HepG2 (cell line): ENCODE measurements around the gene SPIB. TPM values are rescaled to one million over a fixed set of nuclear protein-coding genes. Genes with fewer than 3 reads are reported as not detected.

Experiments
- ATAC-seq: fragments of 200-7000 bp; cut with Tn5 transposase; 3 replicates; pipeline ENCODE4 v1.9.1; 2020; ENCODE audit warnings: mild to moderate bottlenecking, moderate library complexity
- BruUV-seq: library from RNA; stranded (reverse); fragments of 400-500 nt; replicated peaks from 2 replicates; lab custom pipeline; 2021; lab: Mats Ljungman, UMichigan
- CTCF ChIA-PET: fragments of 300-600 bp; formaldehyde crosslinking; extraction: SDS; loops from one replicate; lab custom pipeline; 2021; ENCODE audit warnings: low total read pairs, inconsistent platforms, low intra/inter-chr PET ratio; lab: Yijun Ruan, JAX
- POLR2A ChIA-PET: fragments of 350-600 bp; sonication (Branson Sonifier 250); formaldehyde crosslinking; loops from one replicate; lab custom pipeline; 2020; ENCODE audit warnings: antibody characterized with exemption, inconsistent platforms; lab: Yijun Ruan, JAX
- DNase-seq: peaks from one replicate; pipeline ENCODE4 v3.0.0-alpha.2; 2015; ENCODE audit warnings: low spot score
- FAIRE-seq: peaks from 3 replicates; lab custom pipeline; 2011; peaks lifted over from hg19 to GRCh38; lab: Jason Lieb, UNC
- H2AFZ ChIP-seq: one replicate; pipeline ENCODE4 v1.6.1; 2011; ENCODE audit warnings: low read length, inconsistent platforms
- H3K27ac ChIP-seq: fragments of 300-600 bp; 3 replicates; pipeline ENCODE4 v1.8.0; 2011; ENCODE audit warnings: mixed run types, mild to moderate bottlenecking, mixed read lengths, low read length, inconsistent platforms; ENCODE audit not compliant: insufficient read depth; ENCODE audit errors: extremely low read length
- H3K27me3 ChIP-seq, 2 experiments: fragments of 200-600 bp in 1 of 2; 2 replicates in 1 of 2; 3 replicates in 1 of 2; pipeline versions ENCODE4 v1.6.0 to v1.8.0; 2011; ENCODE audit warnings: low read length in 2 of 2, mild to moderate bottlenecking in 2 of 2, moderate library complexity in 2 of 2, inconsistent platforms in 1 of 2; ENCODE audit not compliant: insufficient read depth in 2 of 2, control insufficient read depth in 1 of 2
- H3K36me3 ChIP-seq, 2 experiments: fragments of 200-600 bp in 1 of 2; replicated peaks in 1 of 2; 2 replicates in 1 of 2; 3 replicates in 1 of 2; pipeline versions ENCODE4 v1.5.1 to v1.8.0; 2011; ENCODE audit warnings: low read length in 2 of 2, inconsistent platforms in 1 of 2; ENCODE audit not compliant: insufficient read depth in 2 of 2, control insufficient read depth in 1 of 2
- H3K4me1 ChIP-seq: 2 replicates; pipeline ENCODE4 v1.5.1; 2012; ENCODE audit warnings: low read length, inconsistent platforms; ENCODE audit not compliant: insufficient read depth
- H3K4me2 ChIP-seq: 2 replicates; pipeline ENCODE4 v1.6.0; 2011; ENCODE audit warnings: low read depth, low read length, inconsistent platforms
- H3K4me3 ChIP-seq, 3 experiments: fragments of 200-600 bp in 1 of 3; sonication (generic), shearing (Covaris generic) in 1 of 3; replicated peaks in 1 of 3; 2 replicates each; pipeline ENCODE4 v1.5.1; 2011 to 2016; ENCODE audit warnings: low read length in 3 of 3, inconsistent platforms in 2 of 3, low read depth in 2 of 3, mild to moderate bottlenecking in 2 of 3, control low read depth in 1 of 3, mixed read lengths in 1 of 3; ENCODE audit not compliant: insufficient read depth in 1 of 3
- H3K79me2 ChIP-seq: one replicate; pipeline ENCODE4 v1.6.1; 2011; ENCODE audit warnings: low read length, inconsistent platforms; ENCODE audit not compliant: insufficient read depth
- H3K9ac ChIP-seq: 2 replicates; pipeline ENCODE4 v1.6.0; 2011; ENCODE audit warnings: mild to moderate bottlenecking, low read depth, low read length, inconsistent platforms; ENCODE audit not compliant: insufficient read depth
- H3K9me3 ChIP-seq: 2 replicates; pipeline ENCODE4 v1.5.1; 2012; ENCODE audit warnings: mild to moderate bottlenecking, low read length
- H4K20me1 ChIP-seq: 2 replicates; pipeline ENCODE4 v1.6.0; 2011; ENCODE audit warnings: inconsistent platforms, mild to moderate bottlenecking, low read length, moderate library complexity; ENCODE audit not compliant: insufficient read depth
- CBX5 ChIP-seq: sonication (generic); formaldehyde crosslinking; IDR thresholded peaks from 2 replicates; pipeline ENCODE4 v1.4.0; 2020; ENCODE audit warnings: missing genetic modification reagents, borderline replicate concordance
- KLF13 ChIP-seq: sonication (generic); formaldehyde crosslinking; IDR thresholded peaks from 2 replicates; pipeline ENCODE4 v1.4.0; 2020; ENCODE audit warnings: mild to moderate bottlenecking, missing genetic modification reagents
- MBD4 ChIP-seq: IDR thresholded peaks from 2 replicates; pipeline ENCODE4 v1.6.1; 2012; ENCODE audit warnings: low read length, inconsistent platforms, borderline replicate concordance
- NR2F2 ChIP-seq: IDR thresholded peaks from 2 replicates; pipeline ENCODE4 v1.6.1; 2012; ENCODE audit warnings: low read depth, inconsistent platforms, borderline replicate concordance
- ZNF768 ChIP-seq: sonication (generic); formaldehyde crosslinking; IDR thresholded peaks from 2 replicates; pipeline ENCODE4 v1.4.0; 2020; ENCODE audit warnings: missing genetic modification reagents
- ZNF850 ChIP-seq: sonication (generic); formaldehyde crosslinking; conservative IDR thresholded peaks from 2 replicates; pipeline ENCODE4 v1.9.0; 2021; ENCODE audit warnings: mild to moderate bottlenecking, missing genetic modification reagents
- WGBS: methylation state at CpG from one replicate; pipeline ENCODE4 v1.1.6; 2017; ENCODE audit warnings: low lambda C conversion rate; 5-methylcytosine and 5-hydroxymethylcytosine counted together
- in situ Hi-C: cut with HindIII; loops from 2 replicates; pipeline ENCODE4 v1.10.0; 2017; ENCODE audit warnings: low pct_unique_long_range_greater_than_20kb; ENCODE audit not compliant: extremely low pct_ligation_motif_present
- intact Hi-C: fragments of 100-400 bp; cut with micrococcal nuclease; formaldehyde crosslinking; loops from one replicate; pipeline ENCODE4 v1.10.0; 2022; ENCODE audit not compliant: unreplicated experiment
- polyA plus RNA-seq, 8 experiments: library from polyadenylated mRNA; depleted of rRNA in 3 of 8; stranded (reverse) in 7 of 8; unstranded in 1 of 8; fragments of >200 nt; fragmentation: Illumina TruSeq in 4 of 8; extraction: Trizol in 4 of 8; gene quantifications; 2 replicates each; pipeline versions ENCODE4 v1.2.1 to v1.2.3, GENCODE V29; 2011 to 2016; ENCODE audit warnings: low read depth in 4 of 8, missing spikeins in 1 of 8, mixed read lengths in 1 of 8; ENCODE audit not compliant: insufficient read depth in 1 of 8
- total RNA-seq, 5 experiments: library from RNA; depleted of rRNA; stranded (reverse); fragments of >200 nt; fragmentation: Illumina TruSeq; extraction: Trizol; gene quantifications; 2 replicates each; pipeline ENCODE4 v1.2.3, GENCODE V29; 2016; ENCODE audit warnings: low read depth in 1 of 5
- TF ChIP-seq, protein P1 (sequence below): IDR thresholded peaks from 2 replicates; pipeline ENCODE4 v1.6.1; 2012; ENCODE audit warnings: inconsistent platforms

The SPIB gene
- total and polyA plus RNA-seq, 2 of the 13 experiments (the other 11 are each of a cell fraction or from before 2014, with no cell fraction given): 0.04 TPM; not detected in 1

DNA sequence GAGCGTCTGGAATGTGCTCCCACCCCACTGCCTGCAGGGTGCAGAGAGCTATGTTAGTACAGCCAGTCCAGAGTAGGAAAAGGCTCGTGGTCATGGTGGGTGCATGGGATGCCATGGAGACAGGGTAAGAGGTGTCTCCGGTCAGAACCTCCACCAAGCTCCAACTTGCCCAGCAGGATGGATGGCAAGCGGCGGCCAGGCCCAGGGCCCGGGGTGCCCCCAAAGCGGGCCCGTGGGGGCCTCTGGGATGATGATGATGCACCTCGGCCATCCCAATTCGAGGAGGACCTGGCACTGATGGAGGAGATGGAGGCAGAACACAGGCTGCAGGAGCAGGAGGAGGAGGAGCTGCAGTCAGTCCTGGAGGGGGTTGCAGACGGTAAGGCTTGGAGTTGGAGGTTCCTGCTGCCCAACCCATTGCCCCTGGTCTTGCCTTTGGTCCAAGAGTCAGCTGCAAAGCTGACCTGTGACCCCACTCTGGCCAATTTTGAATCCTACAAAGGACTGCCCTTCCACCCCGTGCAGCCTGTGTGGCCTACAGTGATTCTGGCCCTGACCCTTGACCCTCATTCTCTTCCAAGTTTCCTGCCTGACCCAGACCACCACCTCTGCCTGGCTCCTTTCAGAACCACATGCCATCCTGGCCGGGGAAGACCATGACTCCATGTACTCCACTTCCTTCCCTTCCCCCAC, 19.9 kb upstream of the SPIB start:
- Histone ChIP-seq H3K36me3 (peaks cover 7 to 14% of the 10 kb centered on the region in 2 experiments; a peak in 3 of 5 replicates), H3K79me2 (peaks cover 5% of the 10 kb centered on the region), H3K9me3 (no peaks in the 10 kb centered on the region), H3K4me2 (no peak overlapping the region), H3K27ac (no peak overlapping the region), H3K4me1 (peaks cover 8% of the 10 kb centered on the region), H4K20me1 (no peaks in the 10 kb centered on the region), H3K9ac (no peak overlapping the region), H2AFZ (no peak overlapping the region), H3K4me3 (no peak overlapping the region), H3K27me3 (no peaks in the 10 kb centered on the region; a peak in 1 of 5 replicates)
- intact Hi-C loops (no loop called here), in situ Hi-C loops (no loop called here)
- ATAC-seq (peak; percentile 24; the same call in 1 of the 3 replicates), FAIRE-seq (no peak), DNase-seq (no peak)
- CTCF ChIA-PET: no interaction called here
- BruUV-seq: no TSS peak
- TF ChIP-seq KLF13 (CRISPR knock-in tag): no peak
- TF ChIP-seq NR2F2: 0 out of 2 replicates have a peak, but pooled peaks have one; percentile 28
- WGBS: 81% methylated on average over 13 of the region's 13 CpGs
- POLR2A ChIA-PET: interaction anchor here (0.6 kb wide), 1 partner anchor 15 kb away, joined by 3 read pairs; the partner anchor contains the start of gene POLD1

DNA sequence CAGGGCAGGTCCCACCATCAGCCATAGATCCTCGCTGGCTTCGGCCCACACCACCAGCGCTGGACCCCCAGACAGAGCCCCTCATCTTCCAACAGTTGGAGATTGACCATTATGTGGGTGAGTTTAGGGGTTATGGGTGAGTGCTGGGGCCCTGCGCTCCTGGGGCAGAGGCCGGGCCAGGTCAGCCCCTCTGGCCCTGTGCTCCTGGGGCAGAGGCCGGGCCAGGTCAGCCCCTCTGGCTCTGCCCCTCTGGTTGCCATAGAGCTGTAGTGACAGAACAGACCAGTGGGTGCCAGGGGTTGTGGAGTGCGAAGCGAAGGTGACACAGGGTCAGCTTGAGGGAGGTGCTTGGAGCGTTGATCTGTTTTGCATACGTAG, 19.4 kb upstream of the SPIB start:
- peaks cover 8% of the 10 kb centered on the region for H3K4me1 ChIP-seq
- H3K79me2 ChIP-seq: peaks cover 2% of the 10 kb centered on the region
- no peak overlapping the region for H3K4me2 ChIP-seq
- POLR2A ChIA-PET: no interaction called here
- H3K9ac ChIP-seq: no peak overlapping the region
- H4K20me1 ChIP-seq: no peaks in the 10 kb centered on the region
- no TSS peak for BruUV-seq
- peaks cover 9 to 16% of the 10 kb centered on the region in 2 experiments; a peak in 3 of 5 replicates for H3K36me3 ChIP-seq
- no peak overlapping the region for H3K27ac ChIP-seq
- no peak for TF ChIP-seq CBX5 (CRISPR knock-in tag)
- TF ChIP-seq, protein P1, sequence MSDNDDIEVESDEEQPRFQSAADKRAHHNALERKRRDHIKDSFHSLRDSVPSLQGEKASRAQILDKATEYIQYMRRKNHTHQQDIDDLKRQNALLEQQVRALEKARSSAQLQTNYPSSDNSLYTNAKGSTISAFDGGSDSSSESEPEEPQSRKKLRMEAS: no peak
- no peak for TF ChIP-seq ZNF850
- TF ChIP-seq MBD4: no peak
- TF ChIP-seq ZNF768 (CRISPR knock-in tag): no peak
- TF ChIP-seq, all 625 proteins: peak for 0
- WGBS: 100% methylated on average over 10 of the region's 10 CpGs
- ATAC-seq: no peak
- no peak for FAIRE-seq
- Histone ChIP-seq H3K4me3 (no peak overlapping the region), H2AFZ (no peak overlapping the region), H3K27me3 (no peaks in the 10 kb centered on the region; a peak in 1 of 5 replicates), H3K9me3 (no peaks in the 10 kb centered on the region)
- no peak for DNase-seq
- CTCF ChIA-PET: no interaction called here
- intact Hi-C loops: no loop called here
- in situ Hi-C loops: no loop called here
